HEK293T (cell line): Measurements from ENCODE around the gene TES.

ENCODE experiments used
- CTCF ChIA-PET: fragments of 350-600 bp; formaldehyde crosslinking; extraction: SDS; loops from one replicate; lab custom pipeline; 2021; ENCODE audit warnings: antibody characterized with exemption, inconsistent platforms; lab: Yijun Ruan, JAX
- POLR2A ChIA-PET: fragments of 350-600 bp; formaldehyde crosslinking; extraction: SDS; loops from one replicate; lab custom pipeline; 2020; ENCODE audit warnings: antibody characterized with exemption, inconsistent platforms; lab: Yijun Ruan, JAX
- DNase-seq: peaks from one replicate; pipeline ENCODE4 v3.0.0; 2012; ENCODE audit warnings: mixed read lengths; ENCODE audit errors: extremely low spot score
- ARNT ChIP-seq: fragments of 450-650 bp; IDR thresholded peaks from 2 replicates; pipeline ENCODE4 v1.6.1; 2017; ENCODE audit warnings: mild to moderate bottlenecking
- BHLHE40 ChIP-seq: fragments of 450-650 bp; IDR thresholded peaks from 2 replicates; pipeline ENCODE4 v1.6.1; 2016; ENCODE audit warnings: mild to moderate bottlenecking, moderate library complexity, borderline replicate concordance
- CTBP1 ChIP-seq: fragments of 450-650 bp; IDR thresholded peaks from 2 replicates; pipeline ENCODE4 v1.6.1; 2016; ENCODE audit warnings: borderline replicate concordance
- ELF4 ChIP-seq: fragments of 450-650 bp; IDR thresholded peaks from 2 replicates; pipeline ENCODE4 v1.6.1; 2017; ENCODE audit warnings: antibody characterized with exemption
- FOXA1 ChIP-seq: fragments of 450-650 bp; IDR thresholded peaks from 2 replicates; pipeline ENCODE4 v1.6.1; 2016; ENCODE audit warnings: mild to moderate bottlenecking
- FOXK2 ChIP-seq: fragments of 450-650 bp; IDR thresholded peaks from 2 replicates; pipeline ENCODE4 v1.6.1; 2016; ENCODE audit warnings: mild to moderate bottlenecking
- FOXM1 ChIP-seq: fragments of 450-650 bp; IDR thresholded peaks from 2 replicates; pipeline ENCODE4 v1.6.1; 2017; ENCODE audit warnings: mild to moderate bottlenecking, borderline replicate concordance
- HDGF ChIP-seq: fragments of 450-650 bp; IDR thresholded peaks from 2 replicates; pipeline ENCODE4 v1.6.1; 2017; ENCODE audit warnings: antibody characterized with exemption, borderline replicate concordance
- L3MBTL2 ChIP-seq: fragments of 450-650 bp; conservative IDR thresholded peaks from 2 replicates; pipeline ENCODE4 v1.6.1; 2016; ENCODE audit warnings: mild to moderate bottlenecking
- LEF1 ChIP-seq: fragments of 450-650 bp; IDR thresholded peaks from 2 replicates; pipeline ENCODE4 v1.6.1; 2017; ENCODE audit warnings: mild to moderate bottlenecking, borderline replicate concordance
- NFRKB ChIP-seq: fragments of 450-650 bp; IDR thresholded peaks from 2 replicates; pipeline ENCODE4 v1.6.1; 2016; ENCODE audit warnings: mild to moderate bottlenecking, moderate library complexity
- SP1 ChIP-seq: fragments of 450-650 bp; IDR thresholded peaks from 2 replicates; pipeline ENCODE4 v1.6.1; 2017
- SUZ12 ChIP-seq: fragments of 450-650 bp; IDR thresholded peaks from 2 replicates; pipeline ENCODE4 v1.6.1; 2016; ENCODE audit warnings: mild to moderate bottlenecking
- TARDBP ChIP-seq: fragments of 450-650 bp; IDR thresholded peaks from 2 replicates; pipeline ENCODE4 v1.6.1; 2016
- ZNF384 ChIP-seq: fragments of 450-650 bp; IDR thresholded peaks from 2 replicates; pipeline ENCODE4 v1.6.1; 2016
- TF ChIP-seq, protein P1 (sequence below): fragments of 450-650 bp; IDR thresholded peaks from 2 replicates; pipeline ENCODE4 v1.6.1; 2016

The TES gene

DNA sequence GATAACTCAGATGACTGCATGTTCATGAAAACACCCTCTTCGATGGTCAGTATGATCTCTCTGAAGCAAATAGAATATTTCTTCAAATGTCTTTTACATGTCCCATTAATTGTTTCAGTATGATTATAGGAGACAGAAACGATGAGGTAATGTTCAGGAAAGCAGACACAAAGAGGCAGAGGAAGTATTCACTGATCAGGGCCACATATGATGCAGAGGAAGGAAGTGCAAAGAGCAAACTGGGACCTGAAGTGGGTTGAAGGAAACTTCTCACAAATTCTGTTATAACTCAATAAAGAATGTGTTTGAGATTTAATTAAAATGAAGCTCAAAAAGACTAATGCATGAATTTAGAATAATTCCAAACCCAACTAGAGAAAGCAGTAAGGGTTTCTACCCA, 70.5 kb downstream of the TES start:
- ChIA-PET CTCF (no interaction called here), POLR2A (no interaction called here)
- no peak for DNase-seq

DNA sequence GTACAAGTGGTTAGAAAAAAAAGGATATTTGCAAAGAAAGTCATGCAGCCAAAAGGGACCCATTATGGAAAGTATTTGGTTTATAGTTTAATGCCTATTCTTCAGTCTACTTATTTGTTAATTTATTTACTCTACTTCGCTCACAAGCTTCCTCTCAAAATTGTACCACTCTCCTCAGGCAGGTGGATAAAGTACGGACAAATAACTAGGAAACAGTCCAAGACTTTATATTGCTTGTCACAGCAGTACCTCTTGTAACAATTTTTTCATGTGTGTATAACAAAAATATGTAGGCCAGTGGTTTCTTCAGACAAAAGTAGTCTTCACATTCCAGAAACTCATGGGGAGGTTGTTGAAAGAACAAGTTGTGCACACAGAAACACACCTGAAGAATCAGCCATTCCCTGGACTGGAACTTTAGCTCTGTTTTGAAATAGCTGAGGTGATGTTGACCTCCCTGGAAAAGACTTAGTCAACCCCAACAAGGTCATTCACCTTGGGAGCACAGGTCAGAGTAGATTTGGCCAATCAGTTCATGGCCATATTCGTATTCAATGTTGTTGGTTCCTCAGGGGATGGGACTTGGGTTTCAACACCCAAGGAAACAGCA, 73.4 kb downstream of the TES start:
- POLR2A ChIA-PET: no interaction called here
- TF ChIP-seq HDGF (no peak), NFRKB (no peak), ARNT (no peak), FOXK2 (no peak), L3MBTL2 (no peak), CTBP1 (no peak), FOXM1 (no peak), BHLHE40 (no peak), SP1 (no peak), TARDBP (no peak), ELF4 (no peak), SUZ12 (no peak), LEF1 (no peak), FOXA1 (no peak)
- TF ChIP-seq, protein P1, sequence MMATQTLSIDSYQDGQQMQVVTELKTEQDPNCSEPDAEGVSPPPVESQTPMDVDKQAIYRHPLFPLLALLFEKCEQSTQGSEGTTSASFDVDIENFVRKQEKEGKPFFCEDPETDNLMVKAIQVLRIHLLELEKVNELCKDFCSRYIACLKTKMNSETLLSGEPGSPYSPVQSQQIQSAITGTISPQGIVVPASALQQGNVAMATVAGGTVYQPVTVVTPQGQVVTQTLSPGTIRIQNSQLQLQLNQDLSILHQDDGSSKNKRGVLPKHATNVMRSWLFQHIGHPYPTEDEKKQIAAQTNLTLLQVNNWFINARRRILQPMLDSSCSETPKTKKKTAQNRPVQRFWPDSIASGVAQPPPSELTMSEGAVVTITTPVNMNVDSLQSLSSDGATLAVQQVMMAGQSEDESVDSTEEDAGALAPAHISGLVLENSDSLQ: no peak
- no peak for DNase-seq
- CTCF ChIA-PET: no interaction called here

More for the DNA sequence above, 70.5 kb downstream of the TES start:
- TF ChIP-seq, protein P1: no peak
- TF ChIP-seq FOXA1 (no peak), L3MBTL2 (no peak), HDGF (no peak)

DNA sequence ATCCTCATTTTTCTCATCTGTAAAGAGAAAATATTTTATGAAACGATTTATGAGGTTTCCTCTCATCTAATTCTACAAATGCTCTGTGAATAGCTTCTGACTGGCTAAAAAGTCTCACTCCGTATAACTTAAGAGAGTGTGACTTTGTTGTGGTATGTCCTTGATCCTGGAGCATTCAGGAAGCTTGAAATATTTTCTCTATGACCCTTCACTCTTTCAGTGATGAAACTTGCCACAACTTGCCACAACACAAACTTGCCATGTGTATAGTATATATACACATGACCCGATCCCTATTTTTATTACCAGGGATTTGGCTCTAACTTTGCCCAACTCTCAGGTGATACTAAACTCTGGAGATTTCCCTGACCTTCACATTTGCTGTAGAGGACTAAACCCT, 74.1 kb downstream of the TES start:
- POLR2A ChIA-PET: no interaction called here
- CTCF ChIA-PET: no interaction called here
- TF ChIP-seq L3MBTL2: no peak
- TF ChIP-seq BHLHE40: no peak
- TF ChIP-seq LEF1: no peak
- no peak for TF ChIP-seq SP1
- no peak for TF ChIP-seq TARDBP
- no peak for TF ChIP-seq HDGF
- TF ChIP-seq, protein P1: no peak
- TF ChIP-seq CTBP1: no peak
- TF ChIP-seq ZNF384: no peak
- TF ChIP-seq FOXA1: no peak
- TF ChIP-seq ELF4: no peak
- no peak for TF ChIP-seq ARNT
- no peak for TF ChIP-seq SUZ12
- no peak for TF ChIP-seq FOXM1

DNA sequence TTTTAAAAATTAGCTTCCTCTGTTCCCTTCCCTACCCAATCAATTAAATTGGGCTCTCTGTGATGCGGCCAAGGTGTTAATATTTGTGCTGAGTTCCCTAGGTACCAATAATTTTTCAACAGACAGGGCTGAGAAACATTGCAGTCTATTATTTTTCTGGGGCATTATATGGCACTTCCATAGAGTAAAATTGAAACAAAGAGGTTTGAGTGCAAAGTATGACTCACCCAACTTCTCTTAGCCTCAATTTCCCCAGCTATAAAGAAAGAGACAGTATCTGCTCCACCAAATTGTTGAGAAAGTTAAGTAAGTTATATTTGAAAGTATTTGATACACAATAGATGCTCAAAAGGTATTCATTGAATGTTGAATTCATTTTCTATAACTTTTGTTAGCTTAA, 74.9 kb downstream of the TES start:
- ChIA-PET POLR2A (no interaction called here), CTCF (no interaction called here)
- DNase-seq: no peak
- TF ChIP-seq SUZ12 (no peak), FOXK2 (no peak), ARNT (no peak), NFRKB (no peak), CTBP1 (no peak)
- TF ChIP-seq, protein P1: no peak

More for the DNA sequence above, 74.1 kb downstream of the TES start:
- no peak for DNase-seq

DNA sequence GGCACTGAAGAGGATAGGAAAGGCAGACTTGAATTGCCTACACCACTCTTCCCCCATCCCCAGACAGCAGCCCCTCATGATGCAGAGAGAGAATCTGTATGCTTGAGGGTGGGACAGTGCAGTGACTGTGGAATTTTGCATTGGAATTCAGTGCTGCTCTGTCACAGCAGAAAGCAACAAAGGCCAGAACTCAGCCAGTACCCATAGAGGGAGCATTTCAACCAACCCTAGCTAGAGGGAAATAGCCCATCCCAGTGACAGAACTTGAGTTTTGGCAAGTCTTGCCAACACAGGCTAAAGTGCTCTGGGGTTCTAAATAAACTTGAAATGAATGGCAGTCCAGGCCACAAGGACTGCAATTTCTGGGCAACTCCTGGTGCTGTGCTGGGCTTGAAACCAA, 80.4 kb downstream of the TES start:
- CTCF ChIA-PET: no interaction called here
- POLR2A ChIA-PET: no interaction called here
- DNase-seq: no peak
- TF ChIP-seq FOXA1 (no peak), L3MBTL2 (no peak)

DNA sequence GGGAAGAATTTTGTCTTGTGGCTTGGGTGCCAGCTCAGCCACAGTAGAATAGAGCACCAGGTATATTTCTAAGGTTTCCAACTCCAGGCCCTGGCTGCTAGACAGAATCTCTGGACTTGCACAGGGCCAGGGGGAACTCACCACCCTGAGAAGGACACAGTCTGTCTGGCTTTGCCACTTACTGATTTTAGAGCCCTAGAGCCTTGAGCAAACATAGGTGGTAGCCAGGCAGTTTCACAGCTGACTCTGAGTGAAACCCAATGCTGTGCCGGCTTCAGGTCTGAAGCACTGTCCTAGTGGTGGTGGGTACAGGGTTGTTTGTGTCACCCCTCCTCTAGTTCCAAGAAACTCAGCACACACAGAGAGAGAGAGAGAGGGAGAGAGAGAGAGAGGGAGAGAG, 81.6 kb downstream of the TES start:
- TF ChIP-seq ARNT (no peak), SP1 (no peak), ZNF384 (no peak), CTBP1 (no peak), LEF1 (no peak), SUZ12 (no peak), FOXM1 (no peak), BHLHE40 (no peak), FOXA1 (no peak), ELF4 (no peak), NFRKB (no peak), TARDBP (no peak), L3MBTL2 (no peak), HDGF (no peak), FOXK2 (no peak)
- TF ChIP-seq, protein P1: no peak
- DNase-seq: no peak
- ChIA-PET CTCF (no interaction called here), POLR2A (no interaction called here)
